Myocyte (in vitro differentiated cells): ENCODE data around the gene MVD. TPM values are rescaled to one million over a fixed set of nuclear protein-coding genes. Genes with fewer than 3 reads are reported as not detected.

Experiments used
- DNase-seq: peaks from one replicate; pipeline ENCODE4 v3.0.0-alpha.2; 2012; ENCODE audit warnings: low read depth
- total RNA-seq: library from RNA; depleted of rRNA; stranded (reverse); fragments of >200 nt; gene quantifications from 2 replicates; pipeline ENCODE4 v1.2.3, GENCODE V29; 2014

MVD gene
- total RNA-seq, 1 donor from 2014 or later: 177 TPM

GRCh38 chr16:88697831-88698615 is 35.1 kb upstream of the MVD start:
- no peak for DNase-seq

- DNase-seq: no peak
Observed at GRCh38 chr16:88697116-88697830, 34.4 kb upstream of the MVD start.

GRCh38 chr16:88696441-88696840 is 33.5 kb upstream of the MVD start:
- no peak for DNase-seq

DNA sequence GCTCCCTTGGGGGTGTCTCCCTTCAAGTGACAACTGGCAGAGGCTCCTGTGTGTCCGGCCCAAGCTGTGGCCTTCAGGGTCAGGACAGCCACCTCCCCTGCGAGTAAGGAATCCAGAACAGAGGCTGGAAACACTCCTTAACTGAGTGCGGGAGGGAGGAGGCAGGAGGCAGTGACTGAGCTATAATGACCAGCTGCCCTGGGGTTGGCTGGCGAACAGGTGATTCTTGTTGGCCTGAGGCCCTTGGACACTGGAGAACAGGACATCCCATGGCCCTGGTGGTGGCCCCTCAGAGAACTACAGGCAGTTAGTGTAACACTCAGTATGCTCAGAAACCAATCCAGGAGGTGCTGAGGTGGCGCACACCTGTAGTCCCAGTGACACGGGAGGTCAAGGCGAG is 32.9 kb upstream of the MVD start:
- DNase-seq: peak; percentile 63

GRCh38 chr16:88695218-88695617 is 32.3 kb upstream of the MVD start:
- no peak for DNase-seq

GRCh38 chr16:88694221-88695087 is 31.6 kb upstream of the MVD start:
- no peak for DNase-seq

GRCh38 chr16:88693420-88694177 is 30.7 kb upstream of the MVD start:
- no peak for DNase-seq

DNA sequence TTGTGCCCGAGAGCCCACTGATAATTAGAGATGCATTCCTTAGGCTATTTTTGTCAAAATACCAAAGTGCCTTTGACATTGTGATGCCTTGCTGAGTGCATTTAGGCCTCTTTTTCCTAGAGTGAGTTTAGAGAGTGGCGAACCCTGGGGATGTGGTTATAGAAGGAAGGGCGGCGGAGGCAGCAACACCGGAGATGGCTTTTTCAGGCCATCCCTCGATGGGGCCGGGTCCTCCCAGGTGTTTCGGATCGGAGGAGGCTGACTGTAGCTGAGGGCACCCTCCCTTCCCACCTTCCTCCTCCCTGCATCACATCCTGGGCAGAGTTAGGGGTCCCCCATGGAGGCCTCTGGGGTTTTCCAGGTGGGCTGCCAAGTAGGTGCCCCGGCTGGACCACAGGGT is 30.0 kb upstream of the MVD start:
- no peak for DNase-seq

DNA sequence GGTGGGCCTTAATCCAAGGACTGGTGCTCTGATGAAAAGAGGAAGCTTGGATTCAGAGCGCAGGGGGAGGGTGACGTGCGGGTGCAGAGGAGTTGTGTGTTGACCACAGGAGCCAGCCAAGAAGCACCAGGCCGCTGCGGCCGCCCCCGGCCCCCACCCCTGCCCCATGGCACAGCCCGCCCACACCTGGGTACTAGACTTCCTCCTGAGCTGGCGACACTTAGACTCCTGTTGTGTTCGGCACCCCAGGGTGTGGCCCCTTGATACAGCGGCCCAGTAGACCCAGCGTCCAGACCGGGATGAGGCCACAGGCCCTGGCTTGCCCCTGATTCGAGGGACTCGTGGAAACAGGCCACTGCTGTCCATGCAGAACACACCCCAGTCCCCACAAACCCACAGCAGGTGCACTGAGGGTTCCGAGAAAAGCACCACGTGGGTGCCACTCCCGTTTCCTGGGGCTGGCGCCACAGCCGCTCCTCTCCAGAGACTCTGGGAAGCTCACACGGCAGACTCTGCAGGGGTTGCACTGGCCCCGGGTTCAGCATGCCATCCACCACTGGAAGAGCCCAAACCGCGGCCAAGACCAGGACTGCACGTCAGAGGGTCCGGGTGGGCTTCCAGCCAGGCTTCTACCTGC is 29.2 kb upstream of the MVD start:
- peak; percentile 63 for DNase-seq

DNA sequence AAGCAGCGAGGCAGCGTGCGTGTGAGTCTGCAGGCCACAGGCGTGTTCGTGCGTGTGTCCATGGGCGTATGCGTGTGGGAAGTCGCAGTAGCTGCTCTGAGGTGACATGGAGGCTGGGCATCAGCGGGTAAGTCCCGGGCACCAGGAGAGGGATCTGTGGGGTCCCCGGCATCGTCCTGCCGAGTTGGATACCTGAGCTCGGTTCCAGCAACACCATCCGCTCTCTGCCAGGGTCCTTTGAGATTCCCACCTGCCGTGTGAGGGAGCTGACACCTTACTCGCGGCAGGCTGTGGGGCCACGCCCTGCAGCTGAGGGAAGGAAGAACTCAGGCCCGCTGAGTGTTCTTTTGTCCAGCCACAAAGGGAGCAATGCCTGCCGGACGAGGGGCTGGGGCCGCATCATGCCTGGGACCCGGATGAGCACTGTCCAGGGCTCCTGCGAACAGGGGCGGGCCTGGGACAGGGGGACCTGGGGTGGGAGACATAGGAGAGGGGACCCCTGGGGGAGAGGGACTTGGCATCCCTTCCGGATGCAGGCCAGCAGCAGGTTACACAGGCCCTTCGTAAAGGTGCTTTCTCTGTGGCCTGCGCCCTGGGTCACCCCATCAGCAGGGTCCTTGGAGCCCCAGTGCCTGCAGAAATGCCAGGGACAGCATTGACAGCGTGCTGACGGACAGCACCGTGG is 28.4 kb upstream of the MVD start:
- no peak for DNase-seq

DNA sequence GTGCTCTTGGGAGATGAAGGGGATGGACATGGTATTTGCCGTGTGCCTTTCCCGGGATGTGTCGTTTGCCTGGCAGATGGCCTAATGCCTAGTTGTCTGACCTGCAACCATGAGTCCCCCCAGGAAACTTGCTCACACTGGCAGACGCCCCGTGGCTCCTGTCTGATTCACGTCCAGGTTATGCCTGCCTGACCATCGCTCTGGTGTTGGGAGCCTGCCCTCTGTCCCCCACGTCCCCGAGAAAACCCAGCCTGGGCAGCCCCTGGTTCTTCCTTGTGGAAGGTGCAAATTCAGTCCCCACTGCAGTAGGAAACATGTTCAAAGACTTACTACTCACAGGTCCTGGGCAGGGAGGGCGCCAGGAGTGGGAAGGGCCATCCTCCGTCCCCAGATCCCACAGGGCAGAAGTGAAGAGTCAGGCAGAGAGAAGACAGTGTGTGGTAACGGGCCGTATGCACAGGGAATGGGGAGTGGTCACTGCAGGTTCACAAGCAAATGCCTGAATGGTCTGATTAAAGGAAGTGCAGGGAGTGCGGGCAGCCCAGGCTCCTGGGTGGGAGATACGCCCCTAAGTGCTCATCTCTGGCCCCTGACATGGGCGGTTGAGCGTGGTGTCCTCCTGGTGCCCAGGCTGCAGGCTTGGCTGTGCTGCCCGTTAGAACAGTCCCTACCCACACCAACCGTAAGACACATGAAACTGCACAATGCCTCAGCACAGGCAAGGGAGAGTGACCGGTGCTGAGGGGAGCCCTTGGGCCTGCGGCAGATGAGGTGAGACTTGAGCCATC is 27.6 kb upstream of the MVD start:
- DNase-seq: no peak

GRCh38 chr16:88688013-88688778 is 25.3 kb upstream of the MVD start:
- DNase-seq: peak; percentile 47

GRCh38 chr16:88687676-88688012 is 24.8 kb upstream of the MVD start:
- DNase-seq: no peak

GRCh38 chr16:88687254-88687576 is 24.3 kb upstream of the MVD start:
- no peak for DNase-seq

- DNase-seq: peak; percentile 79
Observed at GRCh38 chr16:88686439-88687253, 23.8 kb upstream of the MVD start, which contains the start of gene SNAI3. SNAI3 (minus strand) TSS chr16:88686507; CDS start chr16:88686406, 101 bp downstream.

DNA sequence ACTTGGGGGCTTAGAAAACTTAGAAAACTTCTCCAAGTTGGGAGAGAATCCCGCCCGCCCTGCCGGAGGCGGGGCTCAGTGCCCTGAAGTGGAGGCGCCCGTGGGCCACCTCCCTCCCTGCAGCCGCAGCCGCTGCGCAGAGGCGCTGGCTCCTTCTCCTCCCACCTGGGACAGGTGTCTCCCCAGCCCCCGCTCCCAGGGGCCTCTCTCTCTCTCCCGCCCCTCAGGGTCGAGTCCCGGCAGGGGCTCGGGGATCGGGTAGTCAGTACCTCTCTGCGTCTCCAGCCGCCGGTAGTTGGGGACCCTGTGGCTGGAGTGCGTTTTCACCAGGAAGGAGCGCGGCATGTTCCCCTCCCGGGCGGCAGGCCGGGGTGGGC is 23.2 kb upstream of the MVD start:
- no peak for DNase-seq

GRCh38 chr16:88685156-88686061 is 22.5 kb upstream of the MVD start:
- peak; percentile 35 for DNase-seq
